ENCODE data around the gene UGT1A9. TPM values are rescaled to one million over a fixed set of nuclear protein-coding genes. Genes with fewer than 3 reads are reported as not detected.

Gene UGT1A9
- total and polyA plus RNA-seq, 2 of the 13 experiments (the other 11 are each of a cell fraction or from before 2014, with no cell fraction given), result 0.07 TPM; not detected in 1

GRCh38 chr2:233728723-233729301, 57.1 kb downstream of the UGT1A9 start, which contains the start of gene UGT1A3 (continued):
- no peak for TF ChIP-seq ZNF318 (CRISPR knock-in tag; IDR thresholded peaks at IDR 0.05)
- TF ChIP-seq RNF2 (conservative IDR thresholded peaks at IDR 0.05; ENCODE audit: low read depth), result no peak
- TF ChIP-seq GABPB1 (CRISPR knock-in tag; IDR thresholded peaks at IDR 0.05), result no peak
- TF ChIP-seq ZNF784 (CRISPR knock-in tag; IDR thresholded peaks at IDR 0.05; ENCODE audit: borderline replicate concordance), result no peak
- no peak for TF ChIP-seq ZBTB43 (CRISPR knock-in tag; conservative IDR thresholded peaks at IDR 0.05)
- no peak for TF ChIP-seq ZBTB46 (CRISPR knock-in tag; IDR thresholded peaks at IDR 0.05; ENCODE audit: borderline replicate concordance)
